ENCODE data around the gene PGD.

- TF ChIP-seq, protein P1, sequence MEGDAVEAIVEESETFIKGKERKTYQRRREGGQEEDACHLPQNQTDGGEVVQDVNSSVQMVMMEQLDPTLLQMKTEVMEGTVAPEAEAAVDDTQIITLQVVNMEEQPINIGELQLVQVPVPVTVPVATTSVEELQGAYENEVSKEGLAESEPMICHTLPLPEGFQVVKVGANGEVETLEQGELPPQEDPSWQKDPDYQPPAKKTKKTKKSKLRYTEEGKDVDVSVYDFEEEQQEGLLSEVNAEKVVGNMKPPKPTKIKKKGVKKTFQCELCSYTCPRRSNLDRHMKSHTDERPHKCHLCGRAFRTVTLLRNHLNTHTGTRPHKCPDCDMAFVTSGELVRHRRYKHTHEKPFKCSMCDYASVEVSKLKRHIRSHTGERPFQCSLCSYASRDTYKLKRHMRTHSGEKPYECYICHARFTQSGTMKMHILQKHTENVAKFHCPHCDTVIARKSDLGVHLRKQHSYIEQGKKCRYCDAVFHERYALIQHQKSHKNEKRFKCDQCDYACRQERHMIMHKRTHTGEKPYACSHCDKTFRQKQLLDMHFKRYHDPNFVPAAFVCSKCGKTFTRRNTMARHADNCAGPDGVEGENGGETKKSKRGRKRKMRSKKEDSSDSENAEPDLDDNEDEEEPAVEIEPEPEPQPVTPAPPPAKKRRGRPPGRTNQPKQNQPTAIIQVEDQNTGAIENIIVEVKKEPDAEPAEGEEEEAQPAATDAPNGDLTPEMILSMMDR (conservative IDR thresholded peaks at IDR 0.05 in 1 of 2, IDR thresholded peaks at IDR 0.05 in 1 of 2; ENCODE audit: extremely low read depth in 1 of 2, insufficient read depth in 1 of 2, low read depth in 1 of 2, low read length in 2 of 2): no peak
- no peak for TF ChIP-seq EZH2 (IDR thresholded peaks at IDR 0.05; ENCODE audit: borderline replicate concordance, low read length)
Measured at GRCh38 chr1:10399444-10399941, 629 bp downstream of the PGD start.

Data from mammary epithelial cell (primary cell).